Esophagus muscularis mucosa (tissue), 4 donors: Measurements from ENCODE around the gene PLIN1. TPM values are rescaled to one million over a fixed set of nuclear protein-coding genes. Genes with fewer than 3 reads are reported as not detected.

Experiments used
- DNase-seq: peaks from one replicate; pipeline ENCODE4 v3.0.0-alpha.2; 2017; ENCODE audit errors: extremely low spot score
- H3K27ac ChIP-seq, 4 donors: fragments of 200-600 bp; sonication (generic); replicated peaks in 1 of 4; 1 replicate in 3 of 4; 2 replicates in 1 of 4; pipeline ENCODE4 v1.5.1; 2016 to 2019; ENCODE audit warnings: mild to moderate bottlenecking in 1 of 4
- H3K27me3 ChIP-seq, 4 donors: fragments of 200-600 bp; sonication (generic); one replicate each; pipeline versions ENCODE4 v1.5.1 to v1.6.0; 2016 to 2019
- H3K36me3 ChIP-seq, 4 donors: fragments of 200-600 bp; sonication (generic); one replicate each; pipeline ENCODE4 v1.5.1; 2016 to 2019
- H3K4me1 ChIP-seq, 4 donors: fragments of 200-600 bp; sonication (generic); one replicate each; pipeline ENCODE4 v1.5.1; 2016 to 2019
- H3K4me3 ChIP-seq, 4 donors: fragments of 200-600 bp; sonication (generic); 1 replicate in 2 of 4; 2 replicates in 2 of 4; pipeline ENCODE4 v1.5.1; 2016 to 2019; ENCODE audit warnings: mild to moderate bottlenecking in 4 of 4, moderate library complexity in 1 of 4
- H3K9me3 ChIP-seq, 4 donors: fragments of 200-600 bp; sonication (generic); 1 replicate in 3 of 4; 2 replicates in 1 of 4; pipeline ENCODE4 v1.5.1; 2016 to 2019
- CTCF ChIP-seq, 3 experiments: fragments of 200-600 bp in 2 of 3; fragments of 450-650 bp in 1 of 3; sonication (generic) in 2 of 3; IDR thresholded peaks; one replicate each; pipeline ENCODE4 v1.5.1; 2017 to 2019; ENCODE audit warnings: antibody characterized with exemption in 3 of 3, mild to moderate bottlenecking in 2 of 3, moderate library complexity in 1 of 3
- EP300 ChIP-seq: sonication (generic); formaldehyde crosslinking; IDR thresholded peaks from one replicate; pipeline ENCODE4 v1.6.1; 2017; ENCODE audit warnings: antibody characterized with exemption
- POLR2A ChIP-seq: fragments of 450-650 bp; IDR thresholded peaks from one replicate; pipeline ENCODE4 v1.6.1; 2017; ENCODE audit warnings: antibody characterized with exemption, moderate library complexity, mild to moderate bottlenecking, low read depth
- POLR2AphosphoS5 ChIP-seq, 2 donors: sonication (generic); formaldehyde crosslinking; IDR thresholded peaks; one replicate each; pipeline ENCODE4 v1.6.1; 2017; ENCODE audit warnings: antibody characterized with exemption in 2 of 2
- WGBS: methylation state at CpG from one replicate; pipeline ENCODE4 v1.1.5; 2018; 5-methylcytosine and 5-hydroxymethylcytosine counted together
- intact Hi-C: fragments of 100-400 bp; cut with DNase I; formaldehyde crosslinking; loops from one replicate; pipeline ENCODE4 v1.15.1; 2023
- total RNA-seq, 4 donors: library from RNA; depleted of rRNA; stranded (reverse); fragments of >200 nt; gene quantifications; one replicate each; pipeline versions ENCODE4 v1.1.0 to v1.2.1, GENCODE V29; 2016

Gene PLIN1
- total RNA-seq, 4 donors from 2014 or later, result 0.99 to 5.8 (median 2.8) TPM

GRCh38 chr15:89628301-89628700 lies 50.9 kb downstream of the PLIN1 start:
- Histone ChIP-seq H3K27me3 (no peaks in the 10 kb centered on the region), H3K36me3 (peaks cover 48 to 85% (median 67%) of the 10 kb centered on the region in 4 donors), H3K4me3 (no peak overlapping the region), H3K9me3 (no peaks in the 10 kb centered on the region), H3K27ac (no peak overlapping the region), H3K4me1 (no peaks in the 10 kb centered on the region)
- DNase-seq, result peak; percentile 82
- TF ChIP-seq EP300, result no peak
- no peak for TF ChIP-seq POLR2AphosphoS5 (IDR thresholded peaks at IDR 0.05)
- no peak for TF ChIP-seq POLR2A
- TF ChIP-seq CTCF (IDR thresholded peaks at IDR 0.05), result no peak
- 83% methylated on average over 8 of the region's 21 CpGs for whole genome bisulfite sequencing
- intact Hi-C loops, result no loop called here

- peak; percentile 74 for DNase-seq
- WGBS, result 93% methylated on average over 5 of the region's 8 CpGs
Observed at GRCh38 chr15:89627256-89627970, 51.8 kb downstream of the PLIN1 start.

GRCh38 chr15:89625716-89626115 lies 53.5 kb downstream of the PLIN1 start:
- intact Hi-C loops, result no loop called here
- Histone ChIP-seq H3K4me1 (peaks cover 0 to 6% (median 0%) of the 10 kb centered on the region in 4 donors), H3K36me3 (peaks cover 22 to 59% (median 43%) of the 10 kb centered on the region in 4 donors), H3K9me3 (no peaks in the 10 kb centered on the region), H3K27ac (no peak overlapping the region), H3K27me3 (no peaks in the 10 kb centered on the region), H3K4me3 (no peak overlapping the region)
- no peak for DNase-seq
- TF ChIP-seq CTCF (IDR thresholded peaks at IDR 0.05) (no peak), POLR2AphosphoS5 (IDR thresholded peaks at IDR 0.05) (no peak), EP300 (no peak)
- WGBS, result 96% methylated on average over 5 of the region's 9 CpGs

More at GRCh38 chr15:89627256-89627970, 51.8 kb downstream of the PLIN1 start:
- Histone ChIP-seq H3K4me3 (no peak overlapping the region), H3K9me3 (no peaks in the 10 kb centered on the region), H3K36me3 (peaks cover 39 to 76% (median 58%) of the 10 kb centered on the region in 4 donors), H3K27ac (no peak overlapping the region), H3K27me3 (no peaks in the 10 kb centered on the region), H3K4me1 (peaks cover 0 to 6% (median 0%) of the 10 kb centered on the region in 4 donors)
- intact Hi-C loops, result no loop called here
- TF ChIP-seq POLR2AphosphoS5 (IDR thresholded peaks at IDR 0.05), result no peak
- TF ChIP-seq CTCF (IDR thresholded peaks at IDR 0.05), result no peak
- no peak for TF ChIP-seq POLR2A
- TF ChIP-seq EP300, result no peak

- H3K4me3 ChIP-seq, result no peak overlapping the region
- no peaks in the 10 kb centered on the region for H3K27me3 ChIP-seq
- intact Hi-C loops, result no loop called here
- H3K9me3 ChIP-seq, result no peaks in the 10 kb centered on the region
- peaks cover 0 to 6% (median 0%) of the 10 kb centered on the region in 4 donors for H3K4me1 ChIP-seq
- 64% methylated on average over 1 of the region's 1 CpG for WGBS
- no peak for TF ChIP-seq POLR2AphosphoS5 (IDR thresholded peaks at IDR 0.05)
- no peak for TF ChIP-seq EP300
- TF ChIP-seq POLR2A, result no peak
- TF ChIP-seq CTCF (IDR thresholded peaks at IDR 0.05), result no peak
- H3K36me3 ChIP-seq, result peaks cover 6 to 33% (median 20%) of the 10 kb centered on the region in 4 donors
- H3K27ac ChIP-seq, result no peak overlapping the region
- DNase-seq, result no peak
Observed at GRCh38 chr15:89623165-89623564, 56.0 kb downstream of the PLIN1 start.
